Smooth muscle cell (in vitro differentiated cells): ENCODE data around the gene MORC2. TPM values are rescaled to one million over a fixed set of nuclear protein-coding genes. Genes with fewer than 3 reads are reported as not detected.

ENCODE experiments used
- DNase-seq: peaks from one replicate; lab custom pipeline; 2025; ENCODE audit not compliant: unreplicated experiment; lab: John Stamatoyannopoulos, UW
- H2AFZ ChIP-seq: fragments of 200-600 bp; sonication (generic); 2 replicates; pipeline ENCODE4 v1.6.0; 2016; ENCODE audit warnings: antibody characterized with exemption, low read depth, mild to moderate bottlenecking
- H3F3A ChIP-seq: fragments of 200-600 bp; sonication (generic); 2 replicates; pipeline ENCODE4 v1.6.0; 2017; ENCODE audit warnings: antibody characterized with exemption, low read depth
- H3K27ac ChIP-seq: fragments of 200-600 bp; sonication (generic); 2 replicates; pipeline ENCODE4 v1.5.1; 2016; ENCODE audit warnings: low read depth, mild to moderate bottlenecking
- H3K27me3 ChIP-seq: fragments of 200-600 bp; sonication (generic); 2 replicates; pipeline ENCODE4 v1.6.1; 2016; ENCODE audit warnings: low read depth, mild to moderate bottlenecking
- H3K36me3 ChIP-seq: fragments of 200-600 bp; sonication (generic); 2 replicates; pipeline ENCODE4 v1.5.1; 2016; ENCODE audit warnings: low read depth
- H3K4me1 ChIP-seq: fragments of 200-600 bp; sonication (generic); 2 replicates; pipeline ENCODE4 v1.5.1; 2016; ENCODE audit warnings: low read depth
- H3K4me2 ChIP-seq: fragments of 200-600 bp; sonication (generic); 2 replicates; pipeline ENCODE4 v1.6.0; 2016; ENCODE audit warnings: mild to moderate bottlenecking
- H3K4me3 ChIP-seq: fragments of 200-600 bp; sonication (generic); 2 replicates; pipeline ENCODE4 v1.5.1; 2016; ENCODE audit warnings: mild to moderate bottlenecking
- H3K79me2 ChIP-seq: fragments of 200-600 bp; sonication (generic); 2 replicates; pipeline ENCODE4 v1.6.0; 2016; ENCODE audit warnings: low read depth, mild to moderate bottlenecking
- H3K9ac ChIP-seq: fragments of 200-600 bp; sonication (generic); 2 replicates; pipeline ENCODE4 v1.6.0; 2016; ENCODE audit warnings: low read depth
- H3K9me3 ChIP-seq: fragments of 200-600 bp; sonication (generic); replicated peaks from 2 replicates; pipeline ENCODE4 v1.5.1; 2016; ENCODE audit warnings: low read depth
- H4K20me1 ChIP-seq: fragments of 200-600 bp; sonication (generic); 2 replicates; pipeline ENCODE4 v1.6.0; 2016; ENCODE audit warnings: low read depth
- CTCF ChIP-seq: fragments of 200-600 bp; sonication (generic); IDR thresholded peaks from 2 replicates; pipeline ENCODE4 v1.5.1; 2017; ENCODE audit warnings: borderline replicate concordance, mild to moderate bottlenecking, antibody characterized with exemption; ENCODE audit not compliant: insufficient read depth, poor library complexity, severe bottlenecking
- WGBS: methylation state at CpG from one replicate; pipeline ENCODE4 v1.1.7; 2016; ENCODE audit warnings: low lambda C conversion rate; 5-methylcytosine and 5-hydroxymethylcytosine counted together
- polyA plus RNA-seq: library from polyadenylated mRNA; unstranded; fragments of >200 nt; fragmentation: Nextera tagmentation; extraction: Ambion mirVana; gene quantifications from 2 replicates; pipeline ENCODE4 v1.2.1, GENCODE V29; 2016
- total RNA-seq: library from RNA; depleted of rRNA; stranded (reverse); fragments of >200 nt; gene quantifications from 2 replicates; pipeline ENCODE4 v1.2.3, GENCODE V29; 2014

MORC2 gene
- total and polyA plus RNA-seq, 2 experiments from 2014 or later: 22.0 to 42.9 TPM

GRCh38 chr22:30990690-30991089 is 22.1 kb upstream of the MORC2 start:
- Histone ChIP-seq H3K4me2 (no peak overlapping the region), H3K36me3 (no peaks in the 10 kb centered on the region), H3K4me3 (no peak overlapping the region), H3K9ac (no peak overlapping the region), H3K27ac (no peak overlapping the region), H3F3A (no peaks in the 10 kb centered on the region), H3K79me2 (no peaks in the 10 kb centered on the region), H2AFZ (no peak overlapping the region), H3K27me3 (no peaks in the 10 kb centered on the region), H3K4me1 (no peaks in the 10 kb centered on the region), H3K9me3 (no peaks in the 10 kb centered on the region), H4K20me1 (no peaks in the 10 kb centered on the region)
- TF ChIP-seq CTCF: no peak
- DNase-seq: no peak
- 83% methylated on average over 1 of the region's 1 CpG for WGBS

- Histone ChIP-seq H3K36me3 (no peaks in the 10 kb centered on the region), H3K4me2 (no peak overlapping the region)
These were observed 20.9 kb upstream of the MORC2 start for GRCh38 chr22:30989474-30989873.

GRCh38 chr22:30985561-30986208 is 17.1 kb upstream of the MORC2 start:
- no peak for TF ChIP-seq CTCF
- DNase-seq: no peak
- Histone ChIP-seq H3K4me3 (no peak overlapping the region), H3F3A (no peaks in the 10 kb centered on the region), H3K9ac (no peak overlapping the region), H3K36me3 (no peaks in the 10 kb centered on the region), H3K27me3 (no peaks in the 10 kb centered on the region), H3K9me3 (no peaks in the 10 kb centered on the region), H3K4me1 (no peaks in the 10 kb centered on the region), H3K79me2 (no peaks in the 10 kb centered on the region), H3K4me2 (no peak overlapping the region), H4K20me1 (no peaks in the 10 kb centered on the region), H3K27ac (no peak overlapping the region), H2AFZ (no peak overlapping the region)
- 81% methylated on average over 4 of the region's 4 CpGs for WGBS

More at GRCh38 chr22:30989474-30989873, 20.9 kb upstream of the MORC2 start:
- no peak overlapping the region for H3K4me3 ChIP-seq
- H2AFZ ChIP-seq: no peak overlapping the region
- H3F3A ChIP-seq: no peaks in the 10 kb centered on the region
- H4K20me1 ChIP-seq: no peaks in the 10 kb centered on the region
- no peaks in the 10 kb centered on the region for H3K9me3 ChIP-seq
- no peaks in the 10 kb centered on the region for H3K4me1 ChIP-seq
- no peak overlapping the region for H3K27ac ChIP-seq
- H3K79me2 ChIP-seq: no peaks in the 10 kb centered on the region
- no peak for TF ChIP-seq CTCF
- H3K9ac ChIP-seq: no peak overlapping the region
- no peak for DNase-seq
- H3K27me3 ChIP-seq: no peaks in the 10 kb centered on the region

- no peak overlapping the region for H3K9ac ChIP-seq
- TF ChIP-seq CTCF: no peak
- no peak overlapping the region for H3K4me3 ChIP-seq
- H3K9me3 ChIP-seq: no peaks in the 10 kb centered on the region
- no peaks in the 10 kb centered on the region for H3K36me3 ChIP-seq
- H4K20me1 ChIP-seq: no peaks in the 10 kb centered on the region
- no peak overlapping the region for H2AFZ ChIP-seq
- H3K4me2 ChIP-seq: no peak overlapping the region
- H3K27ac ChIP-seq: no peak overlapping the region
- H3K79me2 ChIP-seq: no peaks in the 10 kb centered on the region
- H3K4me1 ChIP-seq: no peaks in the 10 kb centered on the region
- H3K27me3 ChIP-seq: no peaks in the 10 kb centered on the region
- H3F3A ChIP-seq: no peaks in the 10 kb centered on the region
- WGBS: 87% methylated on average over 2 of the region's 2 CpGs
- DNase-seq: no peak
These were observed 15.7 kb upstream of the MORC2 start for GRCh38 chr22:30984317-30984716.
